ENCODE results near the gene TGFBR2.

- TF ChIP-seq CTCF (conservative IDR thresholded peaks at IDR 0.05; ENCODE audit: low read depth, low read length) (no peak), EZH2 (IDR thresholded peaks at IDR 0.05; ENCODE audit: borderline replicate concordance, low read depth, low read length, poor library complexity, severe bottlenecking) (no peak)
Observed at GRCh38 chr3:30617653-30618052, 11.3 kb downstream of the TGFBR2 start.
